Endothelial cell (in vitro differentiated cells): Measurements from ENCODE around the gene PDE5A. TPM values are rescaled to one million over a fixed set of nuclear protein-coding genes. Genes with fewer than 3 reads are reported as not detected.

ENCODE experiments used
- DNase-seq: peaks from one replicate; pipeline ENCODE4 v3.0.0; 2021; ENCODE audit warnings: low spot score
- H3K27ac Mint-ChIP-seq: one replicate; pipeline ENCODE4 v1.8.0; 2021; ENCODE audit warnings: mixed read lengths, inconsistent platforms; ENCODE audit not compliant: unreplicated experiment
- H3K27me3 Mint-ChIP-seq: one replicate; pipeline ENCODE4 v1.8.0; 2021; ENCODE audit warnings: mild to moderate bottlenecking, moderate library complexity, mixed read lengths, inconsistent platforms; ENCODE audit not compliant: unreplicated experiment
- H3K36me3 Mint-ChIP-seq: one replicate; pipeline ENCODE4 v1.8.0; 2021; ENCODE audit warnings: mild to moderate bottlenecking, low read depth, mixed read lengths, inconsistent platforms; ENCODE audit not compliant: unreplicated experiment
- H3K4me1 Mint-ChIP-seq: one replicate; pipeline ENCODE4 v1.8.0; 2021; ENCODE audit warnings: mild to moderate bottlenecking, mixed read lengths, inconsistent platforms; ENCODE audit not compliant: unreplicated experiment
- H3K4me3 Mint-ChIP-seq: one replicate; pipeline ENCODE4 v1.8.0; 2021; ENCODE audit warnings: mild to moderate bottlenecking, mixed read lengths, inconsistent platforms; ENCODE audit not compliant: unreplicated experiment
- H3K9me3 Mint-ChIP-seq: one replicate; pipeline ENCODE4 v1.8.0; 2021; ENCODE audit warnings: mixed read lengths, inconsistent platforms; ENCODE audit not compliant: unreplicated experiment
- CTCF ChIP-seq: fragments of 200-600 bp; sonication (generic); IDR thresholded peaks from one replicate; pipeline ENCODE4 v1.5.0; 2021; ENCODE audit warnings: antibody characterized with exemption; ENCODE audit not compliant: unreplicated experiment
- total RNA-seq: library from RNA; stranded (reverse); fragmentation: NEBNext Ultra II Directional; extraction: Animal tissue kit (Norgen Biotek cat#: 25700); gene quantifications from one replicate; pipeline ENCODE4 v1.2.1, GENCODE V29; 2021; ENCODE audit not compliant: unreplicated experiment

PDE5A gene
- total RNA-seq, 1 donor from 2014 or later = 3.4 TPM

GRCh38 chr4:119656342-119656741 lies 27.7 kb upstream of the PDE5A start:
- Mint-ChIP-seq H3K9me3 (no peaks in the 10 kb centered on the region), H3K36me3 (no peaks in the 10 kb centered on the region)
- DNase-seq = no peak

GRCh38 chr4:119655111-119655837 lies 26.7 kb upstream of the PDE5A start:
- no peaks in the 10 kb centered on the region for H3K9me3 Mint-ChIP-seq
- no peak for TF ChIP-seq CTCF
- H3K4me3 Mint-ChIP-seq = no peak overlapping the region
- no peak overlapping the region for H3K27ac Mint-ChIP-seq
- H3K36me3 Mint-ChIP-seq = no peaks in the 10 kb centered on the region
- DNase-seq = no peak
- no peaks in the 10 kb centered on the region for H3K27me3 Mint-ChIP-seq
- H3K4me1 Mint-ChIP-seq = no peaks in the 10 kb centered on the region

More at GRCh38 chr4:119656342-119656741, 27.7 kb upstream of the PDE5A start:
- Mint-ChIP-seq H3K4me3 (no peak overlapping the region), H3K27ac (no peak overlapping the region), H3K4me1 (no peaks in the 10 kb centered on the region), H3K27me3 (no peaks in the 10 kb centered on the region)
- no peak for TF ChIP-seq CTCF

- Mint-ChIP-seq H3K27ac (no peak overlapping the region), H3K36me3 (no peaks in the 10 kb centered on the region), H3K27me3 (no peaks in the 10 kb centered on the region), H3K4me1 (no peaks in the 10 kb centered on the region), H3K9me3 (no peaks in the 10 kb centered on the region), H3K4me3 (no peak overlapping the region)
- no peak for DNase-seq
- TF ChIP-seq CTCF = no peak
Observed at GRCh38 chr4:119653990-119654389, 25.4 kb upstream of the PDE5A start.

GRCh38 chr4:119652998-119653397 lies 24.4 kb upstream of the PDE5A start:
- no peak for DNase-seq
- Mint-ChIP-seq H3K27ac (no peak overlapping the region), H3K4me1 (no peaks in the 10 kb centered on the region), H3K9me3 (no peaks in the 10 kb centered on the region), H3K4me3 (no peak overlapping the region), H3K27me3 (no peaks in the 10 kb centered on the region), H3K36me3 (no peaks in the 10 kb centered on the region)
- TF ChIP-seq CTCF = no peak

- no peak for DNase-seq
- Mint-ChIP-seq H3K36me3 (no peaks in the 10 kb centered on the region), H3K9me3 (no peaks in the 10 kb centered on the region), H3K4me1 (no peaks in the 10 kb centered on the region), H3K27me3 (no peaks in the 10 kb centered on the region), H3K27ac (no peak overlapping the region), H3K4me3 (no peak overlapping the region)
- TF ChIP-seq CTCF = no peak
Observed at GRCh38 chr4:119648398-119648797, 19.8 kb upstream of the PDE5A start.
